LNCaP clone FGC (cell line): ENCODE results near the gene IFNL2.

ENCODE experiments used
- DNase-seq: peaks from one replicate; pipeline ENCODE4 v3.0.0-alpha.2; 2011; ENCODE audit warnings: low read depth
- H3K4me3 ChIP-seq: 2 replicates; pipeline ENCODE4 v1.5.1; 2011; ENCODE audit warnings: mild to moderate bottlenecking, low read depth, low read length, control low read depth
- CTCF ChIP-seq: IDR thresholded peaks from 2 replicates; pipeline ENCODE4 v1.5.1; 2012; ENCODE audit warnings: mild to moderate bottlenecking; ENCODE audit not compliant: control insufficient read depth, insufficient read depth; ENCODE audit errors: extremely low read depth

IFNL2 gene

GRCh38 chr19:39310558-39311311 lies 42.5 kb downstream of the IFNL2 start:
- DNase-seq, result no peak
- H3K4me3 ChIP-seq, result no peak overlapping the region
- TF ChIP-seq CTCF, result no peak

DNA sequence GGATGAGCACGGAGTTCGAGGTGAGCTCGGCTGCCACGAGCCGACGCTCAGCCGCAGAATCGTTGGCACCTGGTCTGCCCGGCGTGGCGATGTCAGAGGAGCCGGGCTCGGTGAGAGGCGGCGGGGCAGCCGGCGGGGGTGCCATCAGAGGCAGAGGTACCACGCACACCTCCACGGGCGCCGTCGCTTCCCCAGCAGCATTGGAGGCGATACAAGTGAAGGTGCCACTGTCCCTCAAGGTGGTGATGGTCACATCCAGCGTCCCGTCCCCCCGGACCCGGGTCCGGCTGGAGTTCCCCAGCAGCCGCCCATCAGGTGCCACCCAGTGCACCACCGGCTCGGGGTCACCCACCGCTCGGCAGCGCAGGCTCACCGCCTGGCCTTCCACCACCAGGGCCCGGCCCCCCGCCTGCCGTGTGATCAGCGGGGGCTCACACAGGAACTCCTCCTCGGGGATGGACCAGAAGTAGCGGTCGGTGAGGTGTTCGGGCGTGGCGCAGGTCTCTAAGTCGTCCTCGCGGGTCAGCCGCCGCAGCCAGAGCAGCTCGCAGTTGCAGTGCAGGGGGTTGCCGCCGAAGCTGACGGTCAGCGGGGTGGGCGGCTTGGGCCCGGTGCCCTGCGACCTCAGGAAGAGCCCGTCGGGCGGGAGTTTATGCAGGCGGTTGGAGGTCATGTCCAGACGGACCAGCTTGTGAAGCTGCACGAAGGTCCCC lies 46.0 kb downstream of the IFNL2 start:
- TF ChIP-seq CTCF, result no peak
- DNase-seq, result no peak

DNA sequence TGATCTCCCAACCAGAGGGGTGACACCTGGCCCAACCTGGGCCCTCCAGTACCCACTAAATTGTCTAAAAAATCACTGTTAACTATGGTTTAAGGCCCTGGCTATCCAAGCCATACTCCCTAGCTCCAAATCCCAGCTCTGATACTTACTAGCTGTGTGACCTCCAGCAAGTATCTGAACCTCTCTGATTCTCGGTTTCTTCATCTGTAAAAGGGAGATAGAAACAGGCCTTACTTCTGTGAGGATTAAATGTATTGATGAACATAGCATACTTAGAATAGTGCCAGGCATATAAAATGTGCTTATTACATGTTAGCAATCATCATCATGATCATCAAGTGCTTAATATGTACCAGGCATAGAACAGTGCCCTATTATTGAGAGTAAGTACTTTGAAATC lies 47.7 kb downstream of the IFNL2 start:
- H3K4me3 ChIP-seq, result no peak overlapping the region
- no peak for DNase-seq
- TF ChIP-seq CTCF, result no peak

More for the DNA sequence above, 46.0 kb downstream of the IFNL2 start:
- H3K4me3 ChIP-seq, result no peak overlapping the region

DNA sequence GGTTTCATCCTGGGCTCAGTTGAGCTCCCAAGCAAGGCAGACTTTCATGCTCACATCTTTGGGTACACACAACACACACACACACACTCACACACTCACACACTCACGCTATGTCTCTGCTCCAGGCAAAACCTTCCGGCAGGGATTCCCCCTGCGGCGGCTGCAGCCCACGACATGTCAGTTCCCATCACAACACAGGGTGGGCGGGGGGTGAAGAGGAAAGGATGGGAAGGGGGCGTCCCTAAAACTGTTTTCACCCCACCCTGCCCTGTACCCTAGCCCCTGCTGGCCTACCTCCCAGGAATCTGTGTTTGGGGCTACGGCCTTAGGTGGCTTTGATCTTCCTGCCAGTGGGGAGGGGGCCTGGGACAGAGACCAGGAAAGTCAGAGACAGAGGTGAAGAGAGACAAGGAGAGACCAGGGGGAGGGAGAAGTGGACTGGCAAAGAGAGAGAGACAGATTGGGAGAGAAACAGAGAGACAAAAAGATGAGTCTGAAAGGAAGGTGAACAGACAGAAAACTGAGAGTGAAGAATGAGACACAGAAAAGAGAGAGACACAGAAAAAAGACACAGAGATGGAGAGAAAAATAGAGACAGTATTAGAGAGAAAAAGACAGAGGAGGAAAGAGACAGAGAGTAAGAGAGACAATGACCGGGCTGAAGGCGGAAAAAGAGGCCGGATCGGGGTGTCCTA lies 48.6 kb downstream of the IFNL2 start:
- no peak overlapping the region for H3K4me3 ChIP-seq
- no peak for DNase-seq
- no peak for TF ChIP-seq CTCF

DNA sequence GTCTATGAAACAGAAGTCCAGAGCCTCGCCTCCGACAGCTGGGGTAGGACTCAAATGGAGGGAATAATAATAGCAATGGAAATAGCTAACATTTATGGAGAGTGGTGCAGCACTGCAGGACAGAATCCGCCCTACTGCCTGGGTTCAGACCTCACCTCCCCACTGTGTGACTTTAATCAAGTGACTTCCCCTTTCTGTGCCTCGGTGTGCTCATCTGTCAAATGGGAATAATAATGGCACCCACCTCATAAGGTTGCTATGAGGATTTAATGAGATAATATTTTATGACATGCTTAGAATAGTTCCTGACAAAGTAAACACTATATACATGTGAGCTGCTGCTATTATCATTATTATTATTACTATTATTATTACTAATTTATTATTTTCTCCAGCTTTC lies 49.3 kb downstream of the IFNL2 start:
- no peak overlapping the region for H3K4me3 ChIP-seq
- no peak for TF ChIP-seq CTCF
- no peak for DNase-seq

DNA sequence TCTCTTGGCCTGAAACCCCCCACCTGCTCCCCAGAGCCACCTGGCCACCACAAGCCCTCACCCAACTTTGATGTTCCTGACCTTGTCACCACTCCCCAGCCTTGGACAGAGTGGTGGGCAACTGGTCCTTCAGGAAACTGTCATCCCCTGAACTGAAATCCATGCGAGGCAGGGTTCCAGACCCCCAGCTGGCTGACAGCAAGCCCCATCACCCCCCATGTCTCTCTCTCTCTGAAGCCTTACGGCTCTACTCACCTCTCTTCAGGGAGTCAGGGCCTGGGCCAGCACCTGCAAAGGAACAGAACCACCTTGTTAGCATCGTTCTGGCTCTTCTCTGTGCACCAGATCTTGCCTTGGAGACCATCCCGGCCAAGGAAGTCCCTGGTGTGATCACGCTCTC lies 49.9 kb downstream of the IFNL2 start:
- no peak overlapping the region for H3K4me3 ChIP-seq
- no peak for DNase-seq
- TF ChIP-seq CTCF, result no peak
